Ovary (tissue), 9 donors: ENCODE measurements around the gene ARMC7. TPM values are rescaled to one million over a fixed set of nuclear protein-coding genes. Genes with fewer than 3 reads are reported as not detected.
"Not testable (repeated sequence)": the region's sequence is repeated elsewhere in the genome, so short reads cannot be mapped to it uniquely, and the experiment has no call there.

Experiments used
- DNase-seq, 5 donors: peaks; one replicate each; pipeline ENCODE4 v3.0.0-alpha.2; 2019 to 2020
- H3K27ac ChIP-seq, 2 donors: fragments of 200-600 bp; one replicate each; pipeline versions ENCODE4 v1.5.1 to v1.8.0; 2019 to 2022
- H3K27me3 ChIP-seq: fragments of 200-600 bp; one replicate; pipeline ENCODE4 v1.8.0; 2022
- H3K36me3 ChIP-seq: fragments of 200-600 bp; sonication (generic); one replicate; pipeline ENCODE4 v1.5.1; 2019
- H3K4me1 ChIP-seq: one replicate; pipeline ENCODE4 v1.8.1; 2013; ENCODE audit warnings: mild to moderate bottlenecking, moderate library complexity; ENCODE audit not compliant: insufficient read depth
- H3K4me3 ChIP-seq: fragments of 200-600 bp; sonication (generic); one replicate; pipeline ENCODE4 v1.5.1; 2017
- H3K9me3 ChIP-seq, 2 donors: fragments of 200-600 bp in 1 of 2; sonication (generic) in 1 of 2; one replicate each; pipeline versions ENCODE4 v1.5.1 to v1.8.1; 2013 to 2019; ENCODE audit warnings: mild to moderate bottlenecking in 1 of 2, moderate library complexity in 1 of 2
- EP300 ChIP-seq: sonication (generic); formaldehyde crosslinking; IDR thresholded peaks from one replicate; pipeline ENCODE4 v1.6.1; 2017; ENCODE audit warnings: antibody characterized with exemption
- POLR2A ChIP-seq: fragments of 450-650 bp; IDR thresholded peaks from one replicate; pipeline ENCODE4 v1.6.1; 2017; ENCODE audit warnings: antibody characterized with exemption, mild to moderate bottlenecking, moderate library complexity
- WGBS, 3 donors: extraction: QIAGEN DNeasy Blood & Tissue Kit in 1 of 3; methylation state at CpG; one replicate each; pipeline versions ENCODE4 v1.1.5 to v1.1.7; 2013 to 2017; 5-methylcytosine and 5-hydroxymethylcytosine counted together
- intact Hi-C, 4 donors: fragments of 100-400 bp; cut with DNase I; formaldehyde crosslinking; loops; one replicate each; pipeline versions ENCODE4 v1.11.0 to v1.15.1; 2022 to 2023
- polyA plus RNA-seq, 2 donors: library from polyadenylated mRNA; stranded (reverse); fragments of 200-250 nt in 1 of 2; fragments of 350-450 nt in 1 of 2; fragmentation: Illumina TruSeq in 1 of 2; extraction: RNeasy Lipid Tissue Mini Kit (QIAGEN cat#74804) in 1 of 2; gene quantifications; one replicate each; pipeline ENCODE4 v1.2.3, GENCODE V29; 2013 to 2014
- total RNA-seq, 7 donors: library from RNA; depleted of rRNA in 2 of 7; stranded (reverse); fragments of >200 nt in 2 of 7; fragmentation: NEBNext Ultra II Directional in 3 of 7; extraction: Animal tissue kit (Norgen Biotek cat#: 25700) in 3 of 7; gene quantifications; one replicate each; pipeline versions ENCODE4 v1.1.0 to v1.2.4, GENCODE V29; 2016 to 2023
- TF ChIP-seq, protein P1 (sequence below), 3 donors: fragments of 450-650 bp in 2 of 3; fragments of 200-600 bp in 1 of 3; IDR thresholded peaks; one replicate each; pipeline versions ENCODE4 v1.5.1 to v1.8.0; 2016 to 2022; ENCODE audit warnings: antibody characterized with exemption in 3 of 3, mild to moderate bottlenecking in 1 of 3
- donor health status: DM: no; HTN: no; CAD: no; lungs with moderate emphysema.
- donor health status: DM: no; HTN: no; CAD: no.
- donor health status: Bipolar disorder and iron deficiency.
- donor health status: DM: yes; HTN: yes; CAD: no.
- donor health status: DM: no; HTN: no; CAD: no.
- donor health status: DM: yes; HTN: yes; CAD: no.

ARMC7 gene
- total and polyA plus RNA-seq, 9 donors, result 4.6 to 10.5 (median 5.7) TPM

DNA sequence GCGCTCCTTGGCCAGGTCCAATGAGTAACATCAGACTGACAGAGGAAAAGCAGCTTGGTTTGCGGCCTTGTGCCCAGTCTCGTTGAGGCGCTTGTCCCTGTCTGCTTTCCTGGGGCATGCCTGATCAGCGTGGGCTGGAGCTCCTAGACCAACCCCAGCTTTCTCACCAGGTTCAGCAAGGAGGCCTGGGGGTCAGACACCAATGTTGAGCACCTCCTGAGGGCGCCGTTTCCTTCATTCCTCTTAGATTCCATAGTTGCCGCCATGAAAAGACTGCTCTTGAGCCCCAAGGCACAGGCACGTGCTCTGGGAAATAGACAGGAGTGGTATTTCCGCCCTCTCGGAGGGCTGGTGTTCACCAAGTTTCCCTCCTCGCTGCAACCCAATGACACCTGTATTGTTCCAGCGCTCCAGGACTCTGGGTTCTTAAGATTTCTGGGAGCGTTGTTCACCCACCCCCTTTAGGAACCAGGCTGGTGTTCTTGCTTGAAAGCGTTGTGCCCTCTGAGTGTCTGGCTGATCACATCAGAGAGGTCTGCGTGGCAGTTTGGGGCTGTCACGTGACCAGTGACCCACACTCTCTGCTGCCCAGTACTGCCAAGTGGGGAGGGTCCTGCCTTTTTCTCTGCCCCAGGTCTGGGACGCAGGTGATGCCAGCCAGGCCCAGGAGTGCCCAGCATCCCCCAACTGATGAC lies 44.8 kb upstream of the ARMC7 start:
- 87 to 93% (median 91%) methylated on average over 18 of the region's 18 CpGs for WGBS, 3 donors
- no peak overlapping the region for H3K4me3 ChIP-seq
- H3K9me3 ChIP-seq, result no peaks in the 10 kb centered on the region
- intact Hi-C loops, result loop anchor here in 1 of 4 donors (10.0 kb wide), 1 partner anchor 130 kb away; no protein-coding TSS in a partner anchor
- H3K27ac ChIP-seq, result no peak overlapping the region
- TF ChIP-seq EP300 (no peak), POLR2A (no peak)
- no peaks in the 10 kb centered on the region for H3K27me3 ChIP-seq
- H3K4me1 ChIP-seq, result no peaks in the 10 kb centered on the region
- no peaks in the 10 kb centered on the region for H3K36me3 ChIP-seq
- no peak for DNase-seq

DNA sequence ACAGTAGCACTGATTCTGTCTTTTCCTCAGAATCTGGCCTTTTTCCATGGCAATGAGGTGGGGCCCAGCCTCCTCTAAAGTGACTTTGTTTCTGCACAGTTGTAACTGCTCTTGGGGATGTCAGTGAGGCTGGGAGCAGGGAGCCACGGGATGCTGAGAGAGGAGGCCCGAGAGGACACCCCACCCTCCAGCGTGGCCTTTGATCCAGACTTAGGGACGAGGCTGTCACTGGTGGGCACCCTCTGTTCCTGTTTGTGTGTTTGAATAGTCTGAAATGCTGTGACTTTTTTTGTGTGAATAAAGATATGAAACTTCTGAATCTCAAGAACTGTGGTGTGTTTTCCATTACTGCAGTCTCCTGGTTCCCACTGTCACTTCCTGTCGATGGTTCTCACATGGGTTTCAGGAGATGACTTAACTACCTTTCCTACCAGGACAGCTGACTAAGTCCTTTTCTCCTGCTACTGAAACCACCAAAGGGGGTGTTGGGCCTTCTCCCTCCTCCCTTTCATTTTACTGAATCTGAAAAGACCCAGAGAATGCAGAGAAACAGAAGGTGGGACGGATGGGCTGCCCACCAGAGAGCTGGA lies 44.1 kb upstream of the ARMC7 start:
- no peak for DNase-seq
- Histone ChIP-seq H3K9me3 (no peaks in the 10 kb centered on the region), H3K4me1 (no peaks in the 10 kb centered on the region), H3K27ac (no peak overlapping the region), H3K36me3 (no peaks in the 10 kb centered on the region), H3K27me3 (no peaks in the 10 kb centered on the region), H3K4me3 (no peak overlapping the region)
- TF ChIP-seq EP300 (no peak), POLR2A (no peak)
- TF ChIP-seq, protein P1, sequence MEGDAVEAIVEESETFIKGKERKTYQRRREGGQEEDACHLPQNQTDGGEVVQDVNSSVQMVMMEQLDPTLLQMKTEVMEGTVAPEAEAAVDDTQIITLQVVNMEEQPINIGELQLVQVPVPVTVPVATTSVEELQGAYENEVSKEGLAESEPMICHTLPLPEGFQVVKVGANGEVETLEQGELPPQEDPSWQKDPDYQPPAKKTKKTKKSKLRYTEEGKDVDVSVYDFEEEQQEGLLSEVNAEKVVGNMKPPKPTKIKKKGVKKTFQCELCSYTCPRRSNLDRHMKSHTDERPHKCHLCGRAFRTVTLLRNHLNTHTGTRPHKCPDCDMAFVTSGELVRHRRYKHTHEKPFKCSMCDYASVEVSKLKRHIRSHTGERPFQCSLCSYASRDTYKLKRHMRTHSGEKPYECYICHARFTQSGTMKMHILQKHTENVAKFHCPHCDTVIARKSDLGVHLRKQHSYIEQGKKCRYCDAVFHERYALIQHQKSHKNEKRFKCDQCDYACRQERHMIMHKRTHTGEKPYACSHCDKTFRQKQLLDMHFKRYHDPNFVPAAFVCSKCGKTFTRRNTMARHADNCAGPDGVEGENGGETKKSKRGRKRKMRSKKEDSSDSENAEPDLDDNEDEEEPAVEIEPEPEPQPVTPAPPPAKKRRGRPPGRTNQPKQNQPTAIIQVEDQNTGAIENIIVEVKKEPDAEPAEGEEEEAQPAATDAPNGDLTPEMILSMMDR (IDR thresholded peaks at IDR 0.05), result no peak
- intact Hi-C loops, result loop anchor here in 1 of 4 donors (10.0 kb wide), 1 partner anchor 129 kb away; no protein-coding TSS in a partner anchor
- WGBS, 3 donors, result 73 to 80% (median 75%) methylated on average over 6 of the region's 6 CpGs

DNA sequence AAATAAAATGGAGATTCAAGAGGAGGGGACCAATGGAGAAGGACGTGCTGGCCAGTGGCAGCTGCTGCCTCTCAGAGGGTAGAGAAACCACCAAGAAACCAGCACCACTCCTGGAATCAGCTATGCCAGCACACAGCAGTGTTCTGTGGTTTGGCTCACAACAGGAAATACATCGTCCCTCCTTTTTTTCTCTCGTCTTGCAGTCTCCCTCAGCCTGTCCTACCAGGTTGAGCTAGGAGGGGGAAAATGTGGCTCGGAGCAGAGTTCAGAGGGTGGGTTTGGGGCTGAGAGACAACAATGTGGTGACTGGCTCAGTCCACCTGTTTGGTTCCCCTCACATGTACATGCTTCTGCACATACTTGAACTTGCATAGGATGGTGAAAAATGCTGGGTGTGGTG lies 41.9 kb upstream of the ARMC7 start:
- H3K4me1 ChIP-seq, result no peaks in the 10 kb centered on the region
- intact Hi-C loops, result loop anchor here in 1 of 4 donors (10.0 kb wide), 1 partner anchor 127 kb away; no protein-coding TSS in a partner anchor
- H3K27me3 ChIP-seq, result no peaks in the 10 kb centered on the region
- no peak overlapping the region for H3K27ac ChIP-seq
- no peak for DNase-seq
- TF ChIP-seq, protein P1 (IDR thresholded peaks at IDR 0.05), result no peak
- TF ChIP-seq EP300 (no peak), POLR2A (no peak)
- no peak overlapping the region for H3K4me3 ChIP-seq
- 47 to 65% (median 62%) methylated on average over 4 of the region's 4 CpGs for WGBS, 3 donors
- H3K36me3 ChIP-seq, result no peaks in the 10 kb centered on the region
- no peaks in the 10 kb centered on the region for H3K9me3 ChIP-seq

DNA sequence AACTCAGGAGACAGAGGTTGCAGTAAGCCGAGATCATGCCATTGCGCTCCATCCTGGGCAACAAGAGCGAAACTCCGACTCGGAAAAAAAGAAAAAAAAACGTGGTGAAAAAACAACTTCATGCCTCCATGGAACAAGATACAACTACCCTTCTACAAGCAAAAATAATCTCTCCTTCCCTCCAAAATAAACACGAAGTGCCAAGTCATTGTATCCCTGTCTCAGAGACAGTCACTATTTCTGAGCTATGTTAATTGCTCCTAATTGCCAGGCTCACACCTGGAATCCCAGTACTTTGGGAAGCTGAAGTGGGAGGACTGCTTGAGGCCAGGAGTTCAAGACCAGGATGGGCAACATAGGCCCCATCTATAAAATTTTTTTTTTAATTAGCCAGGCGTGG lies 41.0 kb upstream of the ARMC7 start:
- H3K36me3 ChIP-seq, result no peaks in the 10 kb centered on the region
- H3K27me3 ChIP-seq, result no peaks in the 10 kb centered on the region
- H3K4me1 ChIP-seq, result no peaks in the 10 kb centered on the region
- WGBS, 3 donors, result 73 to 83% (median 83%) methylated on average over 8 of the region's 8 CpGs
- no peak overlapping the region for H3K4me3 ChIP-seq
- no peak overlapping the region for H3K27ac ChIP-seq
- H3K9me3 ChIP-seq, result no peaks in the 10 kb centered on the region
- no peak for TF ChIP-seq POLR2A
- no peak for TF ChIP-seq EP300
- TF ChIP-seq, protein P1 (IDR thresholded peaks at IDR 0.05), result no peak
- DNase-seq, result no peak
- intact Hi-C loops, result loop anchor here in 1 of 4 donors (10.0 kb wide), 1 partner anchor 126 kb away; no protein-coding TSS in a partner anchor

DNA sequence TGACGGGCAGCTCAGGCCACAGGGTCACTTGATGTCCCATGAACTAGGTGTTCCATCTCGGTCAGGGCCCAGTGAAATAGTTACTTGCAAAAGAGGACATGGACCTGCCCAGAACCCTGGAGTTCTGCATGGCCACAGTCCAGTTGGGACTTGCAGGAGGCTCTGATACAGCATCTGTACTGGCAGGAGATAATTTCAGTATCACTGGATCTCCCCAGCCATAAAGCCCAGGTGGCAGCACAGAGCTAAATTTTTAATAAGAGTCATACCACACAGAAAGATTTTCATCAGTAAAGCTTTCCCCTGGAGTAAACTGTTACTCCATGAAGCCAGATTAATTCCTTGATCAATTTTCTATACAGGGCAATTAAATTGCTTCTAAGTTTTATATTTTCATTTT lies 40.0 kb upstream of the ARMC7 start:
- Histone ChIP-seq H3K4me3 (no peak overlapping the region), H3K36me3 (no peaks in the 10 kb centered on the region), H3K27me3 (no peaks in the 10 kb centered on the region), H3K4me1 (no peaks in the 10 kb centered on the region), H3K27ac (no peak overlapping the region), H3K9me3 (no peaks in the 10 kb centered on the region)
- TF ChIP-seq EP300 (no peak), POLR2A (no peak)
- TF ChIP-seq, protein P1 (IDR thresholded peaks at IDR 0.05), result no peak
- WGBS, 3 donors, result 90 to 98% (median 96%) methylated on average over 2 of the region's 2 CpGs
- intact Hi-C loops, result loop anchor here in 1 of 4 donors (10.0 kb wide), 1 partner anchor 125 kb away; no protein-coding TSS in a partner anchor
- DNase-seq, result no peak

DNA sequence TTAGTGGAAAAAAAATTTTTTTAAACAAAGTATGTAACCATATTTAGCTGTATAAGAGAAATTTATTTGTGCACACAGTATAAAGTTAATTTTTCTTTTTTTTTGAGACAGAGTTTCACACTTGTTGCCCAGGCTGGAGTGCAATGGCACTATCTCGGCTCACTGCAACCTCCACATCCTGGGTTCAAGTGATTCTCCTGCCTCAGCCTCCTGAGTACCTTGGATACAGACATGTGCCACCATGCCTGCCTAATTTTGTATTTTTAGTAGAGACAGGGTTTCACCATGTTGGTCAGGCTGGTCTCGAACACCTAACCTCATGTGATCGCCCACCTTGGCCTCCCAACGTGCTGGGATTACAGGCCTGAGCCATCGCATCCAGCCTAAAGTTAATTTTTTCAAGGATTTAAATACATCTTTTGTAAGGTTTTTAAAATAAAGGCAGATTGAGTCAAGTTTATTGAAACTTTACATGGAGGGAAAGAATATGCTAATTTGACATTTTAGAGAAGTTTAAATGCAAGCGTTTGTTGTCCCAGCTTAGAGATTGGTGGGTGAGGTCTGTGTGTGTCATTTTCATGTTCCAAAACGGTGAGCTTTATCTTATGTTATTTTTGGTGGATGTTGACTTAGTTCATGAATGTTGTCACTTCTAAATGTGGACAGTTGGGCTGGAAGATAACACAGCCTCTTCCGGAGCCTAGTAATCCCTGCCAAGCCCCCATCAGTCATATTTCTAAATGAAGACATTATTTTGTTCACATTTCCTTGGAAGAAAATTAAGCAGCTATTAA lies 38.1 kb upstream of the ARMC7 start:
- H3K27ac ChIP-seq, H3K9me3 ChIP-seq, H3K27me3 ChIP-seq, intact Hi-C loops, H3K4me3 ChIP-seq, H3K36me3 ChIP-seq, DNase-seq, H3K4me1 ChIP-seq: not testable (repeated sequence)
- WGBS, 3 donors, result 66 to 74% (median 74%) methylated on average over 8 of the region's 8 CpGs

DNA sequence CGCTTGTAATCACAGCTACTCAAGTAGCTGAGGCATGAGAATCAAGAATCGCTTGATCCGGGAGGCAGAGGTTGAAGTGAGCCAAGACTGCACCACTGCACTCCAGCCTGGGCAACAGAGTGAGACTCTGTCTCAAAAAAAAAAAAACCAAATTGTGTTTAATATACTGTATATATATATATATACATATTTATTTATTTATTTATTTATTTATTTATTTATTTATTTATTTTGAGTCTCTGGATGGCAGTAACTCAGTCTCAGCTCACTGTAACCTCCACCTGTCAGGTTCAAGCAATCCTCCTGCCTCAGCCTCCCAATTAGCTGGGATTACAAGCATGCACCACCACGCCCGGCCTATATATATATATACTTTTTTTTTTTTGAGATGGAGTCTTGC lies 36.9 kb upstream of the ARMC7 start:
- H3K36me3 ChIP-seq, H3K4me1 ChIP-seq, intact Hi-C loops, H3K27ac ChIP-seq, H3K4me3 ChIP-seq, H3K9me3 ChIP-seq, H3K27me3 ChIP-seq, DNase-seq: not testable (repeated sequence)
- 92 to 98% (median 97%) methylated on average over 5 of the region's 5 CpGs for WGBS, 3 donors
